GM08714 (cell line): ENCODE data around the gene SCO2.
A peak's percentile ranks its signal among the peaks of the same experiment; 100 is the strongest.
"Not testable (repeated sequence)": the region's sequence is repeated elsewhere in the genome, so short reads cannot be mapped to it uniquely, and the experiment has no call there.

Source experiments
- H3K4me3 ChIP-seq: fragments of 200-500 bp; sonication (Bioruptor generic); 2 replicates; pipeline ENCODE4 v1.5.1; 2014; ENCODE audit warnings: mild to moderate bottlenecking, low read length, inconsistent platforms
- ZNF274 ChIP-seq: IDR thresholded peaks from 2 replicates; pipeline ENCODE4 v1.6.1; 2012; ENCODE audit warnings: mild to moderate bottlenecking, low read depth, low read length

The SCO2 gene

GRCh38 chr22:50523806-50524675 lies 1.4 kb downstream of the SCO2 start:
- peak overlapping the region; percentile 59 for H3K4me3 ChIP-seq
- no peak for TF ChIP-seq ZNF274

- H3K4me3 ChIP-seq: no peak overlapping the region
- no peak for TF ChIP-seq ZNF274
These were observed 2.0 kb downstream of the SCO2 start for GRCh38 chr22:50523458-50523805.

- no peak for TF ChIP-seq ZNF274
- no peak overlapping the region for H3K4me3 ChIP-seq
These were observed 2.5 kb downstream of the SCO2 start for GRCh38 chr22:50522806-50523438.

- H3K4me3 ChIP-seq: no peak overlapping the region
- TF ChIP-seq ZNF274: no peak
These were observed 3.1 kb downstream of the SCO2 start for GRCh38 chr22:50522208-50522805.

GRCh38 chr22:50521710-50522109 lies 3.7 kb downstream of the SCO2 start:
- TF ChIP-seq ZNF274: no peak
- no peak overlapping the region for H3K4me3 ChIP-seq

GRCh38 chr22:50520826-50521453 lies 4.5 kb downstream of the SCO2 start:
- TF ChIP-seq ZNF274: no peak
- no peak overlapping the region for H3K4me3 ChIP-seq

- not testable (repeated sequence) for H3K4me3 ChIP-seq
These were observed 5.2 kb downstream of the SCO2 start for GRCh38 chr22:50520184-50520583.

GRCh38 chr22:50519151-50519550 lies 6.2 kb downstream of the SCO2 start:
- H3K4me3 ChIP-seq: no peak overlapping the region
- TF ChIP-seq ZNF274: no peak

- no peak for TF ChIP-seq ZNF274
- no peak overlapping the region for H3K4me3 ChIP-seq
These were observed 6.8 kb downstream of the SCO2 start for GRCh38 chr22:50518606-50519005.

- H3K4me3 ChIP-seq: no peak overlapping the region
- no peak for TF ChIP-seq ZNF274
These were observed 7.7 kb downstream of the SCO2 start for GRCh38 chr22:50517495-50518260.

- H3K4me3 ChIP-seq: no peak overlapping the region
- TF ChIP-seq ZNF274: no peak
These were observed 8.5 kb downstream of the SCO2 start for GRCh38 chr22:50516891-50517290.

- no peak overlapping the region for H3K4me3 ChIP-seq
- no peak for TF ChIP-seq ZNF274
These were observed 9.3 kb downstream of the SCO2 start for GRCh38 chr22:50516068-50516467.

GRCh38 chr22:50513175-50513574 lies 12.2 kb downstream of the SCO2 start:
- TF ChIP-seq ZNF274: no peak
- H3K4me3 ChIP-seq: no peak overlapping the region

GRCh38 chr22:50508897-50509296 lies 16.5 kb downstream of the SCO2 start:
- H3K4me3 ChIP-seq: peak overlapping the region; percentile 87
- TF ChIP-seq ZNF274: no peak
